ENCODE measurements around the gene CCT8. TPM values are rescaled to one million over a fixed set of nuclear protein-coding genes. Genes with fewer than 3 reads are reported as not detected.
A peak's percentile ranks its signal among the peaks of the same experiment; 100 is the strongest.

CCT8 gene
- polyA plus RNA-seq, 1 of the 3 experiments (the other 2 are of a cell fraction) = 102 TPM

GRCh38 chr21:29096218-29097015 is 23.0 kb upstream of the CCT8 start:
- POLR2A ChIA-PET = no interaction called here
- no peak for DNase-seq

GRCh38 chr21:29092102-29092959 is 18.9 kb upstream of the CCT8 start:
- Histone ChIP-seq H3K27ac (ENCODE audit: low read depth in 2 of 2, low read length in 1 of 2) (peak overlapping the region in 1 of 2 experiments; percentile 45; a peak in 1 of 4 replicates), H3F3A (replicated peaks; ENCODE audit: insufficient read depth) (peaks cover 5% of the 10 kb centered on the region), H4K20me1 (ENCODE audit: insufficient read depth) (no peaks in the 10 kb centered on the region), H3K9ac (no peak overlapping the region), H3K36me3 (replicated peaks in 1 of 2; ENCODE audit: control insufficient read depth in 1 of 2, insufficient read depth in 2 of 2, low read length in 1 of 2) (no peaks in the 10 kb centered on the region), H3K4me3 (ENCODE audit: low read depth in 2 of 2, low read length in 1 of 2) (no peak overlapping the region), H3K27me3 (ENCODE audit: insufficient read depth) (no peaks in the 10 kb centered on the region), H3K79me2 (ENCODE audit: insufficient read depth) (no peaks in the 10 kb centered on the region), H3K9me2 (no peaks in the 10 kb centered on the region), H3K4me1 (ENCODE audit: control insufficient read depth in 1 of 2, insufficient read depth in 2 of 2, low read depth in 1 of 2, low read length in 1 of 2) (peaks cover 0 to 21% of the 10 kb centered on the region in 2 experiments; a peak in 1 of 4 replicates), H3K9me3 (no peaks in the 10 kb centered on the region), H2AFZ (ENCODE audit: low read depth) (peak overlapping the region; percentile 44; the same call in 1 of the 2 replicates), H3K4me2 (peak overlapping the region; percentile 29)
- 37% methylated on average over 9 of the region's 9 CpGs for WGBS (ENCODE audit: low lambda C conversion rate)
- no peak for TF ChIP-seq ELF1 (IDR thresholded peaks at IDR 0.05)
- TF ChIP-seq RAD21 (IDR thresholded peaks at IDR 0.05; ENCODE audit: low read length) = peak; percentile 2; the same call in 1 of the 2 replicates
- POLR2A ChIA-PET = no interaction called here
- DNase-seq = no peak
- CTCF ChIA-PET = interaction anchor here (1.3 kb wide), 2 partner anchors 13 to 253 kb away, joined by 3 to 7 read pairs; no protein-coding TSS in a partner anchor

More at GRCh38 chr21:29096218-29097015, 23.0 kb upstream of the CCT8 start:
- H3K9me3 ChIP-seq = no peaks in the 10 kb centered on the region
- H3K4me1 ChIP-seq (ENCODE audit: control insufficient read depth in 1 of 2, insufficient read depth in 2 of 2, low read depth in 1 of 2, low read length in 1 of 2) = peaks cover 0 to 10% of the 10 kb centered on the region in 2 experiments; a peak in 1 of 4 replicates
- CTCF ChIA-PET = interaction anchor here (1.0 to 2.0 kb wide), 2 partner anchors 10 to 252 kb away, joined by 4 to 6 read pairs; no protein-coding TSS in a partner anchor
- H3F3A ChIP-seq (replicated peaks; ENCODE audit: insufficient read depth) = no peaks in the 10 kb centered on the region
- WGBS (ENCODE audit: low lambda C conversion rate) = 81% methylated on average over 8 of the region's 8 CpGs
- H3K27ac ChIP-seq (ENCODE audit: low read depth in 2 of 2, low read length in 1 of 2) = no peak overlapping the region
- no peaks in the 10 kb centered on the region for H3K79me2 ChIP-seq (ENCODE audit: insufficient read depth)
- no peak overlapping the region for H3K4me2 ChIP-seq
- H3K9me2 ChIP-seq = no peaks in the 10 kb centered on the region
- H3K36me3 ChIP-seq (replicated peaks in 1 of 2; ENCODE audit: control insufficient read depth in 1 of 2, insufficient read depth in 2 of 2, low read length in 1 of 2) = no peaks in the 10 kb centered on the region
- no peaks in the 10 kb centered on the region for H3K27me3 ChIP-seq (ENCODE audit: insufficient read depth)
- H2AFZ ChIP-seq (ENCODE audit: low read depth) = no peak overlapping the region; the same call in 1 of the 2 replicates
- TF ChIP-seq, protein P1, sequence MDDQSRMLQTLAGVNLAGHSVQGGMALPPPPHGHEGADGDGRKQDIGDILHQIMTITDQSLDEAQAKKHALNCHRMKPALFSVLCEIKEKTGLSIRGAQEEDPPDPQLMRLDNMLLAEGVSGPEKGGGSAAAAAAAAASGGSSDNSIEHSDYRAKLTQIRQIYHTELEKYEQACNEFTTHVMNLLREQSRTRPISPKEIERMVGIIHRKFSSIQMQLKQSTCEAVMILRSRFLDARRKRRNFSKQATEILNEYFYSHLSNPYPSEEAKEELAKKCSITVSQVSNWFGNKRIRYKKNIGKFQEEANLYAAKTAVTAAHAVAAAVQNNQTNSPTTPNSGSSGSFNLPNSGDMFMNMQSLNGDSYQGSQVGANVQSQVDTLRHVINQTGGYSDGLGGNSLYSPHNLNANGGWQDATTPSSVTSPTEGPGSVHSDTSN (IDR thresholded peaks at IDR 0.05) = no peak
- no peak for TF ChIP-seq JUND (IDR thresholded peaks at IDR 0.05)
- TF ChIP-seq, protein P2, sequence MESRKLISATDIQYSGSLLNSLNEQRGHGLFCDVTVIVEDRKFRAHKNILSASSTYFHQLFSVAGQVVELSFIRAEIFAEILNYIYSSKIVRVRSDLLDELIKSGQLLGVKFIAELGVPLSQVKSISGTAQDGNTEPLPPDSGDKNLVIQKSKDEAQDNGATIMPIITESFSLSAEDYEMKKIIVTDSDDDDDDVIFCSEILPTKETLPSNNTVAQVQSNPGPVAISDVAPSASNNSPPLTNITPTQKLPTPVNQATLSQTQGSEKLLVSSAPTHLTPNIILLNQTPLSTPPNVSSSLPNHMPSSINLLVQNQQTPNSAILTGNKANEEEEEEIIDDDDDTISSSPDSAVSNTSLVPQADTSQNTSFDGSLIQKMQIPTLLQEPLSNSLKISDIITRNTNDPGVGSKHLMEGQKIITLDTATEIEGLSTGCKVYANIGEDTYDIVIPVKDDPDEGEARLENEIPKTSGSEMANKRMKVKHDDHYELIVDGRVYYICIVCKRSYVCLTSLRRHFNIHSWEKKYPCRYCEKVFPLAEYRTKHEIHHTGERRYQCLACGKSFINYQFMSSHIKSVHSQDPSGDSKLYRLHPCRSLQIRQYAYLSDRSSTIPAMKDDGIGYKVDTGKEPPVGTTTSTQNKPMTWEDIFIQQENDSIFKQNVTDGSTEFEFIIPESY (IDR thresholded peaks at IDR 0.05; ENCODE audit: borderline replicate concordance, low read depth) = no peak
- TF ChIP-seq, protein P3, sequence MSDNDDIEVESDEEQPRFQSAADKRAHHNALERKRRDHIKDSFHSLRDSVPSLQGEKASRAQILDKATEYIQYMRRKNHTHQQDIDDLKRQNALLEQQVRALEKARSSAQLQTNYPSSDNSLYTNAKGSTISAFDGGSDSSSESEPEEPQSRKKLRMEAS (IDR thresholded peaks at IDR 0.05; ENCODE audit: low read depth) = no peak
- TF ChIP-seq SIN3A (IDR thresholded peaks at IDR 0.05; ENCODE audit: borderline replicate concordance, low read depth, low read length) = no peak
- TF ChIP-seq RXRA (IDR thresholded peaks at IDR 0.05; ENCODE audit: borderline replicate concordance, low read depth) = no peak
- no peak for TF ChIP-seq NFIC (IDR thresholded peaks at IDR 0.05; ENCODE audit: borderline replicate concordance)
- TF ChIP-seq POLR2AphosphoS5 (IDR thresholded peaks at IDR 0.05; ENCODE audit: low read depth, low read length) = no peak
- no peak for TF ChIP-seq RFX5 (IDR thresholded peaks at IDR 0.05; ENCODE audit: low read length)
- H3K9ac ChIP-seq = no peak overlapping the region
- no peaks in the 10 kb centered on the region for H4K20me1 ChIP-seq (ENCODE audit: insufficient read depth)
- no peak overlapping the region for H3K4me3 ChIP-seq (ENCODE audit: low read depth in 2 of 2, low read length in 1 of 2)
